GM19193 (cell line): Measurements from ENCODE around the gene ZC3H10.

Source experiments
- POLR2A ChIP-seq: IDR thresholded peaks from 4 replicates; pipeline ENCODE4 v1.6.1; 2011; ENCODE audit not compliant: insufficient read depth, insufficient read length; ENCODE audit errors: extremely low read depth

The ZC3H10 gene, protein sequence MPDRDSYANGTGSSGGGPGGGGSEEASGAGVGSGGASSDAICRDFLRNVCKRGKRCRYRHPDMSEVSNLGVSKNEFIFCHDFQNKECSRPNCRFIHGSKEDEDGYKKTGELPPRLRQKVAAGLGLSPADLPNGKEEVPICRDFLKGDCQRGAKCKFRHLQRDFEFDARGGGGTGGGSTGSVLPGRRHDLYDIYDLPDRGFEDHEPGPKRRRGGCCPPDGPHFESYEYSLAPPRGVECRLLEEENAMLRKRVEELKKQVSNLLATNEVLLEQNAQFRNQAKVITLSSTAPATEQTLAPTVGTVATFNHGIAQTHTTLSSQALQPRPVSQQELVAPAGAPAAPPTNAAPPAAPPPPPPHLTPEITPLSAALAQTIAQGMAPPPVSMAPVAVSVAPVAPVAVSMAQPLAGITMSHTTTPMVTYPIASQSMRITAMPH

DNA sequence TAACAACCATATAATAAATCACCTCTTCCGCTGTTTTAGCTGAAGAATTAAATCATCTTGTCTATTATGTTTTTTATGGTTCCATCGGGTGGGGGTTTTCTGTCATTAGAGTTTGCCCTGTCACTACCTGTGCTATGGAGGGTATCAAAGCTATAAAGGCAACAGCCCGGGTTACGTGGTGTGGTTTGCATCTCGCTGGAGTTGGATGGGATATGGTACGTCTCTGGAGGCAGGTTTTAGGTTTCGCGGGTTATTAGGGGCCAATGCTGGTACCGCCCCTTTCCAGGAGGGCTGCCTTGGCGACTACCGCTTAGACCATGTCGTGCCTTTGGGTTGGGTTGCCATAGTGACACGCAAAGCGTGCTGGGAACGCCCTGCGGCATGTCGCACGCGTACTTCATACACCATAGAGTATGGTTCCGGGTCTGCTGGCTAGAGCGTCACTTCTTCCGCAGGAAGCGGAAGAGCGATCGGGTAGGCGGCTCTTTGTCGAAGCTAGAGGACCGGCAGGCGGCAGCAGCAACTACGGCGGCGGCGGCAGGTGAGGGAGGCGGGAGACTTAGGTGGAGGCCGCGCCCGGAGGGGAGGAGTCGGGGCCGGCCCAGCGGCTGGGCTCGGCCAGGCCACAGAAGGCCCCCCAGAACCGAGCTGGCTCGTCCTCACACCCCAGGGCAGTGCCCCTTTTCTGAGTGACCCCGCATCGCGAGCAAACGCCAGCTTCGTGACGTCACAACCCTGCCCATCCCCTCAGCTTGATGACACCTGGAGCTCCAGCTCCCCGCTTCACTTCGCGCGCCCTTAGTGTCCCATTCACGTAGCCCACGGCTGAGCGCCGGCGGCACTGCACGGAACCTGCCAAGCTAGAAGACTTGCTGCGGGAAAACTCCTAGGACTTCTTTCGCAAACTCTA, at the start of gene ZC3H10:
ZC3H10 (plus strand) TSS at position 489 of the 910 bp plus-strand sequence. CDS start 2,297 bp downstream, outside the sequence.
- TF ChIP-seq POLR2A, result peak; percentile 99

DNA sequence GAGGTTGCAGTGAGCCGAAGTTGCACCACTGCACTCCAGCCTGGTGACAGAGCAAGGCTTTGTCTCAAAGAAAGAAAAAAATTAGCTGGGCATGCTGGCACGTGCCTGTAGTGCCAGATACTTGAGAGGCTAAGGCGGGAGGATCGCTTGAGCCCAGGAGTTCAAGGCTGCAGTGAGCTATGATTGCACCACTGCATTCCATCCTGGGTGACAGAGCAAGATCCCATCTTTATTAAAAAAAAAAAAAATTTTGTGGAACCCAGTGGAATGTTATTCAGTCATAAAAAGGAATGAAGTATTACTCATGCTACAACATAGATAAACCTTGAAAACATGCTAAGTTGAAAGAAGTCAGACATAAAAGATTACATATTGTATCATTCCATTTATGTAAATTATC, 46.4 kb upstream of the ZC3H10 start:
- TF ChIP-seq POLR2A, result no peak

DNA sequence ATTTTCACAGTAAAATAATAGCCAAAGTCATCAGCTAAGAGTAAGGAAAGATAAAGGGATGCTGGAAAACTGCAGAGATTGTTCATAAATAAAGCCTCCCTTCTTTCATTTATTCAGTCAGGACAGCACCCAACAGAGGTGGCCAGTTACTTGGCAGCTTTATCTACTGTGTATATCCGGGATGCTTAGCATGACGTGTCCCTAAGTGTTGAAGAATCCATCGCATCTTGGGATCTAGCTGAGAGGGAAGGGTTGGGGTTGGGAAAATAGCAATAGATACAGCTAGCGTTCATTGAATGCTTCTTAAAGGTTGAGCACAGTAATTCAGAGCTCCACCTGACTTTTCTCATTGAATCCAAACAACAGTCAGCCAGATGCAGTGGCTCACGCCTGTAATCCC, 43.7 kb upstream of the ZC3H10 start:
- TF ChIP-seq POLR2A, result no peak

DNA sequence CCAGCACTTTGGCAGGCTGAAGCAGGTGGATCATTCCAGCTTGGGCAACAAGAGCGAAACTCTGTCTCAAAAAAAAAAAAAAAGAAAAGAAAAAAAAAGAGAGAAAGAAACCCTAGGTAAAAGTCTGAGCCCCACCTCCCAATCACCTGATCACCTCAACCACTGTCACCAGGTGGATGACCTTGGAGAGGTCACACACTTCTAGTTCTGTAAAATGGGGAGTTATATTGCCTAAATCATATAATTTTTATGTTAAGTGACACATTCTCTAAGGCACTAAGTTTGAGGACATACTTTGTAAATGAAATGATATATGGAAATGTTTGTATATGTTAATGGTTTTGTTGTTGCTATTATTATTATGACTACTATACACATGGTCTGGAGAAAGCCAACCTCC, 39.6 kb upstream of the ZC3H10 start:
- TF ChIP-seq POLR2A, result no peak

DNA sequence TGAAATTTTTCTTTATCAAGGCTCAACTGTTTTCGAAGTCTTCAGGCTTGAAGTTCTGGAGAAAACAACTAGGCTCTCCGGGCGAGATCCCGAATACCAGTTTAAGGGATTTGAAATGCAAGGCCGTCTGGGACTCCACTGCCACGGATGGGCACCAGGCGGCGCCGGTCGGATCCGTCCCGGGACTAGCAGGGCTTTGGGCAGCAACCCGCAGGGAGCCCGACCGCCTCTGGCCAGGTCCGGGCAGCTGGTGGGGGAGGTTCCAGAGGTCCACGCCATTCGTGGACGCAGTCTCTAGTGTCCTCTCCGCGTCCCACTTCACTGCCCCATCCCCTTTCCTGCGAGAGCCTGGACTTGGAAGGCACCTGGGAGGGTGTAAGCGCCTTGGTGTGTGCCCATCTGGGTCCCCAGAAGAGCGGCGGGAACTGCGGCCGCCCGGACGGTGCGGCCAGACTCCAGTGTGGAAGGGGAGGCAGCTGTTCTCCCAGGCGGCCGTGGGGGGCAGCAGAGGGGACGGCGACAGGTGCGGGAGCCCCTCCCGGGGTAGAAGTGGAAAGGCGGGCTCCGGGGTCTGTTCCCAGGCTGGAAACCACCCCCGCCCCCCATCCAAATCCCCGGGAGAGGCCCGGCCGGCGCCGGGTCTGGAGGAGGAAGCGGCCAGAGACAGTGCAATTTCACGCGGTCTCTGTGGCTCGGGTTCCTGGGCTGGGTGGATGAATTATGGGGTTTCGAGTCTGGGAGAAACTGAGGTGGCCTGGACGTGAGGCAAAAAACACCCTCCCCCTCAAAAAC, 38.9 kb upstream of the ZC3H10 start:
- TF ChIP-seq POLR2A, result no peak

DNA sequence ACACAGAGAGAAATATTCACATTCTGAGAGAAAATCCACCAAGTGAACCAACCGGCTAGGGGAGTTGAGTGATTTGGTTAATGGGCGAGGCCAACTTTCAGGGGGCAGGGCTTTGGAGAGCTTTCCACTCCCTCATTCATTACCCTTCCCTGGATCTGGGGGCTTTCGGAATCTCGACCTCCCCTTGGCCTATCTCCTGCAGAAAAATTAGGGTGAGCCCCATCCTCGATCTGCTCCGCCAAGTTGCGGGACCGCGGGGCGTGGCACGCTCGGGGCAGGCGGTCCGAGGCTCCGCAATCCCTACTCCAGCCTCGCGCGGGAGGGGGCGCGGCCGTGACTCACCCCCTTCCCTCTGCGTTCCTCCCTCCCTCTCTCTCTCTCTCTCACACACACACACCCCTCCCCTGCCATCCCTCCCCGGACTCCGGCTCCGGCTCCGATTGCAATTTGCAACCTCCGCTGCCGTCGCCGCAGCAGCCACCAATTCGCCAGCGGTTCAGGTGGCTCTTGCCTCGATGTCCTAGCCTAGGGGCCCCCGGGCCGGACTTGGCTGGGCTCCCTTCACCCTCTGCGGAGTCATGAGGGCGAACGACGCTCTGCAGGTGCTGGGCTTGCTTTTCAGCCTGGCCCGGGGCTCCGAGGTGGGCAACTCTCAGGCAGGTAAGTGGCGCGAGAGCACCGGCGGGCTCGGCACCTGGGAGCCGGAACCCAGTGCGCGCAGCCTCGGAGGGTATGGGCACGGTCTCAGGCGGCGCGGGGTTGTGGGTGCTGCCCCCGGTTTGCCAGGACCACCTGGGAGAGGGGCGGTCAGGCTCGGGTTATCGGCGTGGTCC, 38.1 kb upstream of the ZC3H10 start, which contains the start of gene ERBB3:
ERBB3 (plus strand) TSS at position 443 of the 833 bp plus-strand sequence; CDS start at position 579, 136 bp downstream.
- no peak for TF ChIP-seq POLR2A

DNA sequence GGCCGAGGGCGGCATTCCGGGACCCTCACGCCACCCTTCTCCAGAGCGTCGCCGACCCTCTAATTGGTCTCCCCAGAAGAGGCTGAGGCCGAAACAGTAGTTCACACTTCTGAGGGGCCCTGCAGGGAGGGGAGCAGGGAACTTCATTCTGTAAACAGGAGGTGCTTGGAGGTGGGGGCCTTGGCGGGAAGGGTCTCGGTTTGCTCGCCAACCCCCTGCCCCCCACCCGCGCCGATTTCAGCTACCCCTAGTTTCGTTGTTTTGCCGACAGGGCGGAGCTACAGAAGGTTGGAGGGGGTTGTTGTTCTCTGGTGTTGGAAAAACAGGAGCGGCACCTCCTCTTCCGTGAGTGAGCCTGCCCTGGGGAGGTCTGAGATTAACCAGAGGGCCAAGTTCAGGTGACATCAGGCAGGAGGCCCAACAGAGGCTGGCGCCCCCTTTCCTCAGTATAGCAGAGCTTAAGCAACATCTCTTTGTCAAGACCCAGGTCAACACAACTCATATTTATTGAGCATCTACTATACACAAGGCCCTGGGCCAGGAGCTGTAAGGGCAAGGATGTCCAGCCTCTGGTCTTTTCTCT, 37.4 kb upstream of the ZC3H10 start:
- TF ChIP-seq POLR2A, result no peak

DNA sequence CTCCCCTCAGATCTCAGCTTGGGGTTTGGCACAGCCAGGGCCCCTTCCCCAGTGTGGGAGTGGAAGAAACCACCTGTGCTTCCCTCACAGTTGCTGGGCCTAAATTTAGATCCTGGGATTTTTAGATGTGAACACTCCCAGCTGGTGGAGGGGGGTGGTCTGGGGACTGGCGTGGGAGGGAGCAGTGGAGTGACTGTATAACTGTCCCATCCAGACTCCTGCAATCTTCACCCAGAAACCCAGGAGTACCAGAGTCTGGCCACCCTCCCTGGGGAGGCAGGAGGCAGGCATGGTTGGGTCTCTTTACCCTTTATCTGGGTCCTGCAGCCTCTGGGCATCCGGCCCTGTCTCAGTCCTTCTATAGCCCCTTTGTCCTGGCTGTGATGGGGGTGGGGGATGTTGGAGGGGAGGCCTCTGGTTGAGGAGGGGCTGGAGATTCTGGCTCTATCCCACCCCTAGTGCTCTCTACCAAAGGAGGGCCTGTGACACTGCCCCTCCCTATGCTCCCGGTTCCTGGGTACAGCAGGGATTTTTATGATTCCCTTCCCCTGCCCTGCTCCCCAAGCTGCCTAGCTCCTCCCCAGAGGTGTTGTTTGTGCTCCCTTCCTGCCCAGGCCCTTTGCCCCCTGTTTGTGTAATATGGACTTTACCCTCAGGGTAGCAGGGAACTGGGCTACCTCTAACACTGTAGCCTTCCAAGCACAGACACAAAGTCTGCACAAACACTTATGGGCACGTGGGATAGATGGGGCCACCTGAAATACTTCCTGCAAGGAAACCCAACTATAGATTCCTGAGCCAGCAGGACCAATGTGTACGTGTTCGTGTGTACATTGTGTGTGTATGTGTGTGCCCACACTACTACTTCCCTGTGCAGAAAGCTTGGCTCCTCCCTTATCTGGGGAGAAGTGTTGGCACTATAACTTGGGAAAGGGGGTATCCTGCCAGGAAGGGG, 36.4 kb upstream of the ZC3H10 start:
- TF ChIP-seq POLR2A, result no peak

DNA sequence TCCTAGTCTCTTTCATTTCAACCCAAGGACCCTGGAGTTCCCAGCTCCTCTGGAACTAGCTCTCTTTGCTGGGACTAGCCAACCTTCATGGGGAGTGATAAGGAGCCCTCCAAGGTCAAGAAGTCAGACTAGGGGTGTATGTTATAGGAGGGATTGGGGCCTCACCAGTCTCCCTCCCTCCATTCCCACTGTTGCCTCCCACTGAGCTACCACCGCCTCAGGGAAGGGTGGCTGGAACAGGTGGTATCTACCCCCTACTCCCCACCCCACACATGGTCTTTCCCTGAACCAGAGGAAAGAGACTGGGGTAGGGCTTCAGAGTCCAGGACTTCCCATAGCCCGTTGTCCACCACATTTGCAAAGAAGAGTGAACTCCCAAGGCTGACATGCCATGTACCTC, 35.7 kb upstream of the ZC3H10 start:
- TF ChIP-seq POLR2A, result no peak

DNA sequence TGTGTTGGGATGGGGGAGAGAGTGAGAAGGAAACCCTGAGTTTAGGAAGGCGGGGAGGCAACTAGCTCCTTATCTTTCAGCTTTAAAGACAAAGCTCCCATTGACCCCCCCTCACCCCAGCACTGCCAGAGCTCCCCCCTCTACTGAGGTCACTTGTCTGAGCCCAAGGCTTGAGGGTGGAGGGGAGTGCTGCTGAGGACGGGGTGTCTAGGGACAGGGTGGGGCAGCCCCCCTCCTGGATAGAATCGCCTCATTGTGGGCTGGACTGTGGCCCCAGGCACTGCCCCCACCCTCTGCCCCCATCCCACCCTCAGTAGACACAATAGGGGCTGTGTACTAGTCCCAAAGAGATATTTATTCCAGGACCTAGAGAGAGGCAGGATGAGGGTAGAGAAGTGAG, 35.1 kb upstream of the ZC3H10 start:
- no peak for TF ChIP-seq POLR2A

DNA sequence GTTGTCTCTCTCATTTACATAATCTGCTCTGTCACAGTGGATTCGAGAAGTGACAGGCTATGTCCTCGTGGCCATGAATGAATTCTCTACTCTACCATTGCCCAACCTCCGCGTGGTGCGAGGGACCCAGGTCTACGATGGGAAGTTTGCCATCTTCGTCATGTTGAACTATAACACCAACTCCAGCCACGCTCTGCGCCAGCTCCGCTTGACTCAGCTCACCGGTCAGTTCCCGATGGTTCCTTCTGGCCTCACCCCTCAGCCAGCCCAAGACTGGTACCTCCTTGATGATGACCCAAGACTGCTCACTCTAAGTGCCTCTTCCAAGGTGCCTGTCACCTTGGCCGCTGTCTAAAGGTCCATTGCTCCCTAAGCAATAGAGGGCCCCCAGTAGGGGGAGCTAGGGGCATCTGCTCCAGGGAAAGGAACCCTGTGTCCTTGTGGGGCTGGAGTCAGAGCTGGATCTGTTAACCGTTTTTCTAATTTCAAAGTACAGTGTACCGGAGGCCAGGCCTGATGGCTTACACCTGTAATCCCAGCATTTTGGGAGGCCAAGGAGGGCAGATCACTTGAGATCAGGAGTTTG, 33.0 kb upstream of the ZC3H10 start:
- no peak for TF ChIP-seq POLR2A

DNA sequence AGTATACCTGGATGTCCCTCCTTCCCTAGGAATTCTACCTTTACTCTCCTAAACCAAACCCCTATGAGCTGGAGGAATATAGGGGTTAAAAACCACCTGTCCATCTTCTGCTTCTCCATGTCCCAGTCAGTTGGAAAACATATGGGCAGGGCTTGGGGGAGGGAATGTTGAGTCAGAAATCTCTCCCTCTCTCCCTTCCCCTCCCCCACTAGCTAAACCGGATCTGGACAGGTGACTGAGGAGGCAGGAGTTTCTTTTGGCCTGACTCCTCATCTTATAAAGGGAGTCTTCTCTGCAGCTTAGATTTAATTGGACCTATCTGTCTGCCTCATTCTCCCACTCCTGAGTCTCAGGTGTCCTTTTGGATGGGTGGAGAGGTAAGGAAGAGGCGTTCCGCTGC, 32.0 kb upstream of the ZC3H10 start:
- TF ChIP-seq POLR2A, result no peak
